KMS-11 (cell line): ENCODE measurements around the gene CDH13.

ENCODE experiments used
- H2AFZ ChIP-seq: fragments of 200-600 bp; sonication (generic); 2 replicates; pipeline ENCODE4 v1.6.1; 2016; ENCODE audit warnings: antibody characterized with exemption, mixed run types, low read depth
- H3K27ac ChIP-seq: fragments of 200-600 bp; sonication (generic); 2 replicates; pipeline ENCODE4 v1.6.1; 2016; ENCODE audit warnings: mild to moderate bottlenecking, mixed run types
- H3K27me3 ChIP-seq: fragments of 200-600 bp; sonication (generic); 2 replicates; pipeline ENCODE4 v1.6.1; 2017; ENCODE audit warnings: mild to moderate bottlenecking, low read depth, mixed run types, moderate library complexity; ENCODE audit not compliant: insufficient read depth
- H3K36me3 ChIP-seq: fragments of 200-600 bp; sonication (generic); 2 replicates; pipeline ENCODE4 v1.6.1; 2017; ENCODE audit warnings: mild to moderate bottlenecking, mixed run types; ENCODE audit not compliant: insufficient read depth
- H3K4me1 ChIP-seq: fragments of 200-600 bp; sonication (generic); 2 replicates; pipeline ENCODE4 v1.6.1; 2016; ENCODE audit warnings: mild to moderate bottlenecking, low read depth, mixed run types; ENCODE audit not compliant: poor library complexity, severe bottlenecking
- H3K4me2 ChIP-seq: fragments of 200-600 bp; sonication (generic); 2 replicates; pipeline ENCODE4 v1.7.0; 2016; ENCODE audit warnings: mild to moderate bottlenecking, mixed run types
- H3K4me3 ChIP-seq: fragments of 200-600 bp; sonication (generic); IDR thresholded peaks from 2 replicates; pipeline ENCODE4 v1.6.1; 2017; ENCODE audit warnings: low read depth, low read length, mixed read lengths; ENCODE audit not compliant: insufficient read depth
- H3K79me2 ChIP-seq: fragments of 200-600 bp; sonication (generic); 2 replicates; pipeline ENCODE4 v1.6.1; 2016; ENCODE audit warnings: low read depth, mixed run types; ENCODE audit not compliant: insufficient read depth
- H3K9ac ChIP-seq: fragments of 200-600 bp; sonication (generic); 2 replicates; pipeline ENCODE4 v1.6.1; 2016; ENCODE audit warnings: mild to moderate bottlenecking, mixed run types
- H4K20me1 ChIP-seq: fragments of 200-600 bp; sonication (generic); 2 replicates; pipeline ENCODE4 v1.6.1; 2016; ENCODE audit warnings: mild to moderate bottlenecking, mixed run types; ENCODE audit not compliant: insufficient read depth
- CTCF ChIP-seq: fragments of 200-600 bp; sonication (generic); conservative IDR thresholded peaks from 2 replicates; pipeline ENCODE4 v1.6.1; 2017; ENCODE audit warnings: low read depth, mild to moderate bottlenecking, antibody characterized with exemption, low read length, moderate library complexity, mixed read lengths

CDH13 gene

GRCh38 chr16:82899006-82899405 lies 272.2 kb downstream of the CDH13 start:
- no peak for TF ChIP-seq CTCF
- H3K4me3 ChIP-seq = no peak overlapping the region
- no peaks in the 10 kb centered on the region for H3K4me1 ChIP-seq
- no peak overlapping the region for H2AFZ ChIP-seq
- H3K36me3 ChIP-seq = no peaks in the 10 kb centered on the region
- no peak overlapping the region for H3K9ac ChIP-seq
- no peak overlapping the region for H3K4me2 ChIP-seq
- H3K27ac ChIP-seq = no peak overlapping the region
- no peaks in the 10 kb centered on the region for H3K79me2 ChIP-seq
- no peaks in the 10 kb centered on the region for H3K27me3 ChIP-seq
- H4K20me1 ChIP-seq = no peaks in the 10 kb centered on the region

GRCh38 chr16:82899731-82900450 lies 273.1 kb downstream of the CDH13 start:
- Histone ChIP-seq H3K36me3 (no peaks in the 10 kb centered on the region), H3K27me3 (no peaks in the 10 kb centered on the region), H3K79me2 (no peaks in the 10 kb centered on the region), H4K20me1 (no peaks in the 10 kb centered on the region), H3K4me3 (no peak overlapping the region), H3K9ac (no peak overlapping the region), H3K4me1 (no peaks in the 10 kb centered on the region), H3K27ac (no peak overlapping the region), H2AFZ (no peak overlapping the region), H3K4me2 (no peak overlapping the region)
- no peak for TF ChIP-seq CTCF

- H3K27ac ChIP-seq = no peak overlapping the region
- TF ChIP-seq CTCF = no peak
- H3K4me2 ChIP-seq = no peak overlapping the region
- no peaks in the 10 kb centered on the region for H4K20me1 ChIP-seq
- H3K36me3 ChIP-seq = no peaks in the 10 kb centered on the region
- H3K9ac ChIP-seq = no peak overlapping the region
- no peaks in the 10 kb centered on the region for H3K4me1 ChIP-seq
- no peaks in the 10 kb centered on the region for H3K27me3 ChIP-seq
- no peak overlapping the region for H3K4me3 ChIP-seq
- no peaks in the 10 kb centered on the region for H3K79me2 ChIP-seq
- H2AFZ ChIP-seq = no peak overlapping the region
Observed at GRCh38 chr16:82900559-82900958, 273.8 kb downstream of the CDH13 start.

- Histone ChIP-seq H3K4me3 (no peak overlapping the region), H3K9ac (no peak overlapping the region), H3K4me2 (no peak overlapping the region), H3K79me2 (no peaks in the 10 kb centered on the region), H3K36me3 (no peaks in the 10 kb centered on the region), H3K27me3 (no peaks in the 10 kb centered on the region), H3K4me1 (no peaks in the 10 kb centered on the region), H3K27ac (no peak overlapping the region), H4K20me1 (no peaks in the 10 kb centered on the region), H2AFZ (no peak overlapping the region)
- no peak for TF ChIP-seq CTCF
Observed at GRCh38 chr16:82911925-82912324, 285.2 kb downstream of the CDH13 start.
